ENCODE measurements around the gene RETREG2.

RETREG2 gene

DNA sequence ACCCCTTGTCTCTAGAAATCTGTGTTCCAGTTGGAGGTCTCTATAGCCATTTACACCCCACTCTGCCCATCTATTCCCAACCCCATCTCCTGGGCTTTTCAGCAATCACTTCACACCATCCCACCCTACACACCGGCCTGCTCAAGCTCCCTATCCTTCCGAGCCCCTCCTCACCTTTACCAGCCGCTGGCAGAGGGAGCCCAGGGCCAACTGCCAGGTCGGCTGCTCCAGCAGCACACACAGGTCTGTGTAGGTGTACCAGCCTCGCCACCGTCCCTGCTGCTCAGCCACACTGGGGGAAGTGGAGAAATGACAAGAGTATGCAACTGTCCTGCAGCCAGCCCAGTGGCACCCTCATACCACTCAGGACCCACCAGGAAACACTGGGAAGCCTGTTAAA, 4.9 kb upstream of the RETREG2 start:
- H3K4me2 ChIP-seq (ENCODE audit: insufficient read depth, low read length, poor library complexity, severe bottlenecking): no peak overlapping the region
- H3K79me1 ChIP-seq (ENCODE audit: low read depth, low read length): peaks cover 3% of the 10 kb centered on the region
- no peak overlapping the region for H4K8ac ChIP-seq (ENCODE audit: low read depth, low read length)
- DNase-seq (ENCODE audit: low spot score): no peak
- no peaks in the 10 kb centered on the region for H3K27me3 ChIP-seq (ENCODE audit: control insufficient read depth in 3 of 3, insufficient read depth in 3 of 3, low read depth in 1 of 3, low read length in 3 of 3)
- H3K18ac ChIP-seq (ENCODE audit: low read length): no peak overlapping the region
- no peaks in the 10 kb centered on the region for H3K9me3 ChIP-seq (replicated peaks in 1 of 2; ENCODE audit: control insufficient read depth in 2 of 2, insufficient read depth in 1 of 2, low read depth in 1 of 2, low read length in 2 of 2)
- H2BK12ac ChIP-seq (ENCODE audit: low read length): no peak overlapping the region
- no peak overlapping the region for H2BK120ac ChIP-seq (ENCODE audit: low read depth, low read length)
- no peak overlapping the region for H3K4ac ChIP-seq (ENCODE audit: low read length)
- no peak overlapping the region for H2AK5ac ChIP-seq (ENCODE audit: low read depth, low read length)
- no CpG with 5 or more reads among the region's 6 CpGs for WGBS, 2 donors (ENCODE audit: extremely low coverage in 2 of 2, insufficient read length in 2 of 2, insufficient replicate concordance in 1 of 2)
- H3K9ac ChIP-seq (ENCODE audit: low read depth, low read length, poor library complexity): no peak overlapping the region
- no peak overlapping the region for H4K91ac ChIP-seq (ENCODE audit: low read depth, low read length, poor library complexity)
- no peak overlapping the region for H3K14ac ChIP-seq (ENCODE audit: low read length)
- H3K4me3 ChIP-seq (ENCODE audit: low read length in 2 of 2): no peak overlapping the region
- no peak overlapping the region for H2AFZ ChIP-seq (ENCODE audit: low read length)
- no peak overlapping the region for H2BK15ac ChIP-seq (ENCODE audit: low read length)
- peaks cover 11 to 36% of the 10 kb centered on the region in 2 donors for H3K36me3 ChIP-seq (replicated peaks in 1 of 2; ENCODE audit: control insufficient read depth in 2 of 2, insufficient read depth in 2 of 2, low read length in 2 of 2)
- no peak overlapping the region for H3K23ac ChIP-seq (ENCODE audit: low read depth, low read length, poor library complexity)
- H3K4me1 ChIP-seq (ENCODE audit: control insufficient read depth in 2 of 2, insufficient read depth in 1 of 2, low read depth in 1 of 2, low read length in 2 of 2): peaks cover 3% of the 10 kb centered on the region in 2 donors
- H3K27ac ChIP-seq (replicated peaks; ENCODE audit: low read length): no peak overlapping the region
- no peak overlapping the region for H2BK5ac ChIP-seq (ENCODE audit: low read length)

- Histone ChIP-seq H3K27me3 (ENCODE audit: control insufficient read depth in 3 of 3, insufficient read depth in 3 of 3, low read depth in 1 of 3, low read length in 3 of 3) (no peaks in the 10 kb centered on the region), H2BK120ac (ENCODE audit: low read depth, low read length) (no peak overlapping the region), H3K79me1 (ENCODE audit: low read depth, low read length) (peaks cover 5% of the 10 kb centered on the region), H3K4me3 (ENCODE audit: low read length in 2 of 2) (no peak overlapping the region), H3K23ac (ENCODE audit: low read depth, low read length, poor library complexity) (no peak overlapping the region), H2BK12ac (ENCODE audit: low read length) (no peak overlapping the region), H2BK5ac (ENCODE audit: low read length) (no peak overlapping the region), H3K14ac (ENCODE audit: low read length) (no peak overlapping the region), H3K9ac (ENCODE audit: low read depth, low read length, poor library complexity) (no peak overlapping the region), H2BK15ac (ENCODE audit: low read length) (no peak overlapping the region), H3K4me1 (ENCODE audit: control insufficient read depth in 2 of 2, insufficient read depth in 1 of 2, low read depth in 1 of 2, low read length in 2 of 2) (peaks cover 8 to 9% of the 10 kb centered on the region in 2 donors), H3K4me2 (ENCODE audit: insufficient read depth, low read length, poor library complexity, severe bottlenecking) (no peak overlapping the region), H4K8ac (ENCODE audit: low read depth, low read length) (no peak overlapping the region), H3K36me3 (replicated peaks in 1 of 2; ENCODE audit: control insufficient read depth in 2 of 2, insufficient read depth in 2 of 2, low read length in 2 of 2) (peaks cover 11 to 36% of the 10 kb centered on the region in 2 donors), H2AFZ (ENCODE audit: low read length) (no peak overlapping the region), H2AK5ac (ENCODE audit: low read depth, low read length) (no peak overlapping the region), H3K9me3 (replicated peaks in 1 of 2; ENCODE audit: control insufficient read depth in 2 of 2, insufficient read depth in 1 of 2, low read depth in 1 of 2, low read length in 2 of 2) (no peaks in the 10 kb centered on the region), H3K27ac (replicated peaks; ENCODE audit: low read length) (no peak overlapping the region), H3K4ac (ENCODE audit: low read length) (no peak overlapping the region), H3K18ac (ENCODE audit: low read length) (no peak overlapping the region), H4K91ac (ENCODE audit: low read depth, low read length, poor library complexity) (no peak overlapping the region)
- no CpG with 5 or more reads among the region's 3 CpGs for WGBS, 2 donors (ENCODE audit: extremely low coverage in 2 of 2, insufficient read length in 2 of 2, insufficient replicate concordance in 1 of 2)
- DNase-seq (ENCODE audit: low spot score): no peak
These were observed 3.9 kb upstream of the RETREG2 start for GRCh38 chr2:219174146-219174545.

DNA sequence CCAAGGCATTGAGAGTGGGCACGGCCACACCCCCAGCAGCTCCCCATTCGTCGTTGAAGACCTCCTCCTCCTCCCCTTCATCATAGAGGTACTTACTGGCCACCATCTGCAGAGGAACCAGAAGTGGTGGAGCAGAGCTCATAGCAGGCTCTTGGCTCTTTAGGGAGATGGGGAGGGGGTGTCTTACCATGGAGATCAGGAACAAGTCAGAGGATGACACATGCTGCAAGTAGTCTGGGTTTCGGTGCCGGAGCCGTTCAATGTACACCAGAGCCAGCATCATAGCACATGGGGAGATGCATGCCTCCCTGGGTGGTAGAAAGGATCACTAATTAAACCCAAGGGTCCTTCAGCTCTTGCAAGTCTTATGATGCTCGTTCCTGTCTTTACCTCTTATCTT, 3.3 kb upstream of the RETREG2 start:
- Histone ChIP-seq H2BK15ac (ENCODE audit: low read length) (no peak overlapping the region), H3K4me1 (ENCODE audit: control insufficient read depth in 2 of 2, insufficient read depth in 1 of 2, low read depth in 1 of 2, low read length in 2 of 2) (peaks cover 8 to 9% of the 10 kb centered on the region in 2 donors), H4K91ac (ENCODE audit: low read depth, low read length, poor library complexity) (no peak overlapping the region), H3K79me1 (ENCODE audit: low read depth, low read length) (peaks cover 5% of the 10 kb centered on the region), H3K36me3 (replicated peaks in 1 of 2; ENCODE audit: control insufficient read depth in 2 of 2, insufficient read depth in 2 of 2, low read length in 2 of 2) (peaks cover 13 to 41% of the 10 kb centered on the region in 2 donors), H2AFZ (ENCODE audit: low read length) (no peak overlapping the region), H2BK12ac (ENCODE audit: low read length) (no peak overlapping the region), H4K8ac (ENCODE audit: low read depth, low read length) (no peak overlapping the region), H3K14ac (ENCODE audit: low read length) (no peak overlapping the region), H2BK120ac (ENCODE audit: low read depth, low read length) (no peak overlapping the region), H2BK5ac (ENCODE audit: low read length) (no peak overlapping the region), H3K27me3 (ENCODE audit: control insufficient read depth in 3 of 3, insufficient read depth in 3 of 3, low read depth in 1 of 3, low read length in 3 of 3) (no peaks in the 10 kb centered on the region), H2AK5ac (ENCODE audit: low read depth, low read length) (no peak overlapping the region), H3K4me3 (ENCODE audit: low read length in 2 of 2) (no peak overlapping the region), H3K4ac (ENCODE audit: low read length) (no peak overlapping the region), H3K9ac (ENCODE audit: low read depth, low read length, poor library complexity) (no peak overlapping the region), H3K18ac (ENCODE audit: low read length) (no peak overlapping the region), H3K9me3 (replicated peaks in 1 of 2; ENCODE audit: control insufficient read depth in 2 of 2, insufficient read depth in 1 of 2, low read depth in 1 of 2, low read length in 2 of 2) (no peaks in the 10 kb centered on the region), H3K4me2 (ENCODE audit: insufficient read depth, low read length, poor library complexity, severe bottlenecking) (no peak overlapping the region), H3K27ac (replicated peaks; ENCODE audit: low read length) (no peak overlapping the region), H3K23ac (ENCODE audit: low read depth, low read length, poor library complexity) (no peak overlapping the region)
- WGBS, 2 donors (ENCODE audit: extremely low coverage in 2 of 2, insufficient read length in 2 of 2, insufficient replicate concordance in 1 of 2): no CpG with 5 or more reads among the region's 7 CpGs
- DNase-seq (ENCODE audit: low spot score): no peak

DNA sequence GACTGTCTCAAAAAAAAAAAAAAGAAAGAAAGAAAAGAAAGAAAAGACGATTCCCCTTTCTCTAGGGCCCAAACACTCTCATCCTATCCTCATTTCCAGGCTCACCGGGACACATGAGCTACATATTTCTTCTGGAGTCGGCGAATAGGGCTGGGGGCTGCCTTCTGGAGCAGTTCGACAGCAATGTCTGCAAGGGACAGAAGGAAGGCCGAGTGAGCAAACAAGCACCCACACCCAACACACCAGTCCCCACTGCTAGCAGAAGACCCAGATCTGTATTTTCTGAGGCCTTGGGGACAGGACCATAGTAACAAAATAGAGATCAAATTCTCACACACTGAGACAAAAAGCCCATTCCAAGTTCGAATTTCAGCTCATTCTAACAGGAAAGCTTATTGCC, 2.6 kb upstream of the RETREG2 start:
- H3K4me3 ChIP-seq (ENCODE audit: low read length in 2 of 2): peak overlapping the region in 1 of 2 donors; percentile 89
- no peak overlapping the region for H3K18ac ChIP-seq (ENCODE audit: low read length)
- no peak overlapping the region for H2BK15ac ChIP-seq (ENCODE audit: low read length)
- DNase-seq (ENCODE audit: low spot score): no peak
- H3K14ac ChIP-seq (ENCODE audit: low read length): no peak overlapping the region
- H3K36me3 ChIP-seq (replicated peaks in 1 of 2; ENCODE audit: control insufficient read depth in 2 of 2, insufficient read depth in 2 of 2, low read length in 2 of 2): peaks cover 17 to 48% of the 10 kb centered on the region in 2 donors
- H3K9me3 ChIP-seq (replicated peaks in 1 of 2; ENCODE audit: control insufficient read depth in 2 of 2, insufficient read depth in 1 of 2, low read depth in 1 of 2, low read length in 2 of 2): no peaks in the 10 kb centered on the region
- no peak overlapping the region for H2BK5ac ChIP-seq (ENCODE audit: low read length)
- no peak overlapping the region for H2AFZ ChIP-seq (ENCODE audit: low read length)
- H4K8ac ChIP-seq (ENCODE audit: low read depth, low read length): no peak overlapping the region
- no peak overlapping the region for H4K91ac ChIP-seq (ENCODE audit: low read depth, low read length, poor library complexity)
- no peaks in the 10 kb centered on the region for H3K27me3 ChIP-seq (ENCODE audit: control insufficient read depth in 3 of 3, insufficient read depth in 3 of 3, low read depth in 1 of 3, low read length in 3 of 3)
- H3K27ac ChIP-seq (replicated peaks; ENCODE audit: low read length): no peak overlapping the region
- WGBS, 2 donors (ENCODE audit: extremely low coverage in 2 of 2, insufficient read length in 2 of 2, insufficient replicate concordance in 1 of 2): no CpG with 5 or more reads among the region's 7 CpGs
- H2BK120ac ChIP-seq (ENCODE audit: low read depth, low read length): no peak overlapping the region
- peaks cover 8 to 9% of the 10 kb centered on the region in 2 donors for H3K4me1 ChIP-seq (ENCODE audit: control insufficient read depth in 2 of 2, insufficient read depth in 1 of 2, low read depth in 1 of 2, low read length in 2 of 2)
- H3K4ac ChIP-seq (ENCODE audit: low read length): no peak overlapping the region
- H3K4me2 ChIP-seq (ENCODE audit: insufficient read depth, low read length, poor library complexity, severe bottlenecking): no peak overlapping the region
- H2AK5ac ChIP-seq (ENCODE audit: low read depth, low read length): no peak overlapping the region
- no peak overlapping the region for H3K23ac ChIP-seq (ENCODE audit: low read depth, low read length, poor library complexity)
- no peak overlapping the region for H2BK12ac ChIP-seq (ENCODE audit: low read length)
- H3K79me1 ChIP-seq (ENCODE audit: low read depth, low read length): peaks cover 5% of the 10 kb centered on the region
- H3K9ac ChIP-seq (ENCODE audit: low read depth, low read length, poor library complexity): no peak overlapping the region
